IMR-90 (cell line): ENCODE data around the gene ADAM12. TPM values are rescaled to one million over a fixed set of nuclear protein-coding genes. Genes with fewer than 3 reads are reported as not detected.

ENCODE experiments used
- ATAC-seq: fragments of 200-7000 bp; cut with Tn5 transposase; 2 replicates; pipeline ENCODE4 v1.9.1; 2020; ENCODE audit warnings: low read depth, mild to moderate bottlenecking, moderate library complexity
- BruUV-seq: library from RNA; stranded (reverse); fragments of 400-500 nt; replicated peaks from 2 replicates; lab custom pipeline; 2021; lab: Mats Ljungman, UMichigan
- CTCF ChIA-PET: fragments of 300-600 bp; formaldehyde crosslinking; extraction: SDS; loops from one replicate; lab custom pipeline; 2021; ENCODE audit warnings: antibody characterized with exemption; lab: Yijun Ruan, JAX
- POLR2A ChIA-PET: fragments of 300-600 bp; sonication (Branson Sonifier 250); formaldehyde crosslinking; loops from one replicate; lab custom pipeline; 2022; ENCODE audit warnings: antibody characterized with exemption; ENCODE audit not compliant: unreplicated experiment; lab: Charles Lee
- DNase-seq: peaks from one replicate; pipeline ENCODE4 v3.0.0; 2013
- H2AFZ ChIP-seq: replicated peaks from 2 replicates; pipeline ENCODE3; 2013; ENCODE audit warnings: low read length, mild to moderate bottlenecking; ENCODE audit not compliant: poor library complexity
- H2AK5ac ChIP-seq: 2 replicates; pipeline ENCODE4 v1.6.1; 2013; ENCODE audit warnings: low read depth, low read length, inconsistent platforms
- H2AK9ac ChIP-seq: replicated peaks from 2 replicates; pipeline ENCODE3; 2013; ENCODE audit warnings: mild to moderate bottlenecking, low read depth, low read length, moderate library complexity; ENCODE audit not compliant: poor library complexity
- H2BK120ac ChIP-seq: 2 replicates; pipeline ENCODE4 v1.6.1; 2013; ENCODE audit warnings: low read depth, low read length, inconsistent platforms
- H2BK15ac ChIP-seq: 3 replicates; pipeline ENCODE4 v1.6.1; 2013; ENCODE audit warnings: low read depth, low read length, inconsistent platforms
- H2BK20ac ChIP-seq: 2 replicates; pipeline ENCODE4 v1.6.1; 2013; ENCODE audit warnings: low read depth, mild to moderate bottlenecking, inconsistent platforms, low read length, moderate library complexity
- H2BK5ac ChIP-seq: 2 replicates; pipeline ENCODE4 v1.6.1; 2013; ENCODE audit warnings: mild to moderate bottlenecking, low read depth, low read length, inconsistent platforms; ENCODE audit not compliant: poor library complexity, severe bottlenecking
- H3K14ac ChIP-seq: replicated peaks from 2 replicates; pipeline ENCODE4 v1.6.1; 2013; ENCODE audit warnings: low read depth, low read length, inconsistent platforms
- H3K18ac ChIP-seq: 2 replicates; pipeline ENCODE4 v1.6.1; 2013; ENCODE audit warnings: low read depth, low read length, control low read depth
- H3K23ac ChIP-seq: 2 replicates; pipeline ENCODE4 v1.6.1; 2013; ENCODE audit warnings: low read depth, low read length, inconsistent platforms
- H3K27ac ChIP-seq: 2 replicates; pipeline ENCODE4 v1.5.1; 2013; ENCODE audit warnings: mild to moderate bottlenecking, control low read depth, low read length; ENCODE audit not compliant: insufficient read depth
- H3K27me3 ChIP-seq: 2 replicates; pipeline ENCODE4 v1.6.1; 2013; ENCODE audit warnings: low read length; ENCODE audit not compliant: control insufficient read depth, insufficient read depth
- H3K36me3 ChIP-seq: 2 replicates; pipeline ENCODE4 v1.6.1; 2013; ENCODE audit warnings: low read length, mixed read lengths; ENCODE audit not compliant: control insufficient read depth, insufficient read depth
- H3K4ac ChIP-seq: 2 replicates; pipeline ENCODE4 v1.6.1; 2013; ENCODE audit warnings: low read depth, low read length, inconsistent platforms
- H3K4me1 ChIP-seq: 2 replicates; pipeline ENCODE4 v1.6.1; 2013; ENCODE audit warnings: low read length, mixed read lengths; ENCODE audit not compliant: control insufficient read depth, insufficient read depth
- H3K4me2 ChIP-seq: 2 replicates; pipeline ENCODE4 v1.6.1; 2013; ENCODE audit warnings: low read depth, mild to moderate bottlenecking, control low read depth, low read length, moderate library complexity
- H3K4me3 ChIP-seq: 2 replicates; pipeline ENCODE4 v1.5.1; 2013; ENCODE audit warnings: low read depth, mild to moderate bottlenecking, control low read depth, low read length, moderate library complexity; ENCODE audit not compliant: insufficient read depth
- H3K56ac ChIP-seq: 2 replicates; pipeline ENCODE4 v1.6.1; 2013; ENCODE audit warnings: low read length, inconsistent platforms; ENCODE audit not compliant: insufficient read depth; ENCODE audit errors: extremely low read depth
- H3K79me1 ChIP-seq, 2 experiments: 2 replicates each; pipeline ENCODE4 v1.6.1; 2013; ENCODE audit warnings: low read length in 2 of 2, inconsistent platforms in 1 of 2, low read depth in 1 of 2
- H3K9ac ChIP-seq: 2 replicates; pipeline ENCODE4 v1.6.1; 2013; ENCODE audit warnings: low read depth, low read length, control low read depth
- H3K9me1 ChIP-seq: 2 replicates; pipeline ENCODE4 v1.6.1; 2013; ENCODE audit warnings: low read length, inconsistent platforms; ENCODE audit not compliant: insufficient read depth
- H3K9me3 ChIP-seq: 2 replicates; pipeline ENCODE4 v1.6.1; 2013; ENCODE audit warnings: low read length; ENCODE audit not compliant: control insufficient read depth, insufficient read depth
- H4K20me1 ChIP-seq: 2 replicates; pipeline ENCODE4 v1.6.1; 2013; ENCODE audit warnings: low read length, inconsistent platforms; ENCODE audit not compliant: insufficient read depth
- H4K5ac ChIP-seq: 2 replicates; pipeline ENCODE4 v1.6.1; 2013; ENCODE audit warnings: mild to moderate bottlenecking, low read depth, low read length, control low read depth
- H4K8ac ChIP-seq, 2 experiments: 2 replicates each; pipeline ENCODE4 v1.6.1; 2013; ENCODE audit warnings: low read depth in 2 of 2, low read length in 2 of 2, control low read depth in 1 of 2, inconsistent platforms in 1 of 2
- H4K91ac ChIP-seq: 2 replicates; pipeline ENCODE4 v1.6.1; 2013; ENCODE audit warnings: low read depth, low read length, inconsistent platforms; ENCODE audit not compliant: insufficient read depth
- FOS ChIP-seq: fragments of 150-350 bp; IDR thresholded peaks from 2 replicates; pipeline ENCODE4 v1.6.1; 2016; ENCODE audit warnings: low read depth, low read length
- SMC3 ChIP-seq: fragments of 150-350 bp; IDR thresholded peaks from 2 replicates; pipeline ENCODE4 v1.6.1; 2016; ENCODE audit warnings: low read depth, mild to moderate bottlenecking, antibody characterized with exemption, low read length, moderate library complexity
- WGBS, 2 experiments: methylation state at CpG; one replicate each; pipeline versions ENCODE4 v1.1.5 to v1.1.7; 2013; ENCODE audit warnings: missing lambda C conversion rate in 2 of 2; ENCODE audit not compliant: insufficient read length in 1 of 2; ENCODE audit errors: extremely low coverage in 2 of 2; 5-methylcytosine and 5-hydroxymethylcytosine counted together
- dilution Hi-C: fragments of 300-500 bp; cut with HindIII; formaldehyde crosslinking; loops from one replicate; pipeline ENCODE4 v1.14.3; 2018; ENCODE audit warnings: low sequenced_read_pairs; ENCODE audit not compliant: unreplicated experiment
- in situ Hi-C: fragments of 300-500 bp; cut with MboI; formaldehyde crosslinking; loops from 3 replicates; pipeline ENCODE4 v1.14.3; 2019; ENCODE audit warnings: low sequenced_read_pairs, inconsistent platforms, mixed read lengths
- intact Hi-C: fragments of 100-400 bp; cut with micrococcal nuclease; formaldehyde crosslinking; loops from 2 replicates; pipeline ENCODE4 v1.10.0; 2022
- polyA plus RNA-seq, 3 experiments: library from polyadenylated mRNA; depleted of rRNA; stranded (reverse); fragments of >200 nt; gene quantifications; 2 replicates each; pipeline ENCODE4 v1.2.3, GENCODE V29; 2012; ENCODE audit warnings: low replicate concordance in 1 of 3
- total RNA-seq: library from RNA; depleted of rRNA; stranded (reverse); fragments of >200 nt; gene quantifications from 2 replicates; pipeline ENCODE4 v1.2.3, GENCODE V29; 2012

Gene ADAM12
- total and polyA plus RNA-seq, 2 of the 4 experiments (the other 2 are of a cell fraction), result 9.6 to 10.2 TPM

DNA sequence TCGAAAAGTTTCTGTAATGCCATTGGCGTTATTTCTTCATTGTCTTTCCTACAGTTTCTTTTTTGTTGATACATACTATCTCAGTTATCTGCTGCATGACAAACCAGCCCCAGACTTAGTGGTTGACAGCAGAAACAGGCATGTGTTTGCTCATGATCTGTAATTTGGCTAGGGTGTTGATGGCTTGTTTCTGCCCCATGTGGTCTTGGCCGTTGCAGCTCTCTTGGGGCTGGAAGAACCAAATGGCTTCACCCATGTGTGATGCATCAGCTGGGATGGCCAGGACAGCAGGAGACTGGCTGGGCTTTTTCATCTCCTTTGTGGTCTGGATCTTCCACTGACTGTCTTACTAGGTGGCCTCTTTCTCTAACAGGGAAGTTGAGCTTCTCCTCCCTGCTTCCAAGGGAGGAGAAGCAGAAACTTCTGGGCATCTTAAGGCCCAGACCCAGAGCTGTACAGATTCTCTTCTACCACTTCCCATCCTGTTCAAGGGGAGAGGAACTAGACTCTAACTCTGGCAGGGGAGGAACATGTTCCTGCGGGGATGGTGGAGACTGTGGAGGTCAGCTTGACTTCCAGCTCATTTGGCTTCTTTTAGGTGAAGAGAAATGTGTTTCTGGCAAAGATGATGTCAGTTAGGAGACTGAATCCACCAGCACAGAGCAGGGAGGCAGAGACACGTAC, 402.6 kb downstream of the ADAM12 start:
- BruUV-seq, result no TSS peak
- Histone ChIP-seq H2AK5ac (no peak overlapping the region; the same call in 1 of the 2 replicates), H3K4me3 (no peak overlapping the region), H4K91ac (no peak overlapping the region), H2BK15ac (no peak overlapping the region), H3K14ac (no peak overlapping the region), H3K9me1 (no peaks in the 10 kb centered on the region; the same call in 1 of the 2 replicates), H3K4me1 (no peaks in the 10 kb centered on the region), H3K36me3 (no peaks in the 10 kb centered on the region), H4K5ac (no peak overlapping the region), H2AFZ (no peak overlapping the region), H3K9me3 (no peaks in the 10 kb centered on the region), H3K27me3 (peaks cover 31% of the 10 kb centered on the region), H3K18ac (no peak overlapping the region), H2BK5ac (no peak overlapping the region), H3K23ac (no peak overlapping the region), H4K8ac (no peak overlapping the region), H2BK20ac (no peak overlapping the region), H2BK120ac (no peak overlapping the region), H2AK9ac (no peak overlapping the region), H3K79me1 (no peaks in the 10 kb centered on the region), H3K9ac (no peak overlapping the region), H3K4ac (no peak overlapping the region), H4K20me1 (no peaks in the 10 kb centered on the region), H3K27ac (no peak overlapping the region), H3K4me2 (no peak overlapping the region), H3K56ac (no peak overlapping the region)
- ATAC-seq (no peak), DNase-seq (no peak)
- no CpG with 5 or more reads among the region's 5 CpGs for WGBS, 2 experiments
- intact Hi-C loops (no loop called here), in situ Hi-C loops (no loop called here), dilution Hi-C loops (no loop called here)
- ChIA-PET CTCF (interaction anchor here (0.6 to 2.1 kb wide), 2 partner anchors 70 to 402 kb away, joined by 3 to 8 read pairs; partner anchors contain the start of gene ADAM12), POLR2A (no interaction called here)
- TF ChIP-seq FOS (no peak), SMC3 (no peak)
